Hepatocyte (in vitro differentiated cells): ENCODE measurements around the gene TEKT3.

Source experiments
- CTCF ChIP-seq: fragments of 200-600 bp; sonication (generic); IDR thresholded peaks from 2 replicates; pipeline ENCODE4 v1.5.1; 2016; ENCODE audit warnings: antibody characterized with exemption, mild to moderate bottlenecking; ENCODE audit not compliant: poor library complexity
- EZH2 ChIP-seq: fragments of 200-600 bp; sonication (generic); IDR thresholded peaks from 2 replicates; pipeline ENCODE4 v1.6.1; 2016; ENCODE audit warnings: antibody characterized with exemption, mild to moderate bottlenecking, borderline replicate concordance

- TF ChIP-seq CTCF, result no peak
- no peak for TF ChIP-seq EZH2
These were observed 2.4 kb upstream of the TEKT3 start for GRCh38 chr17:15343749-15344148.
